GM23338 (cell line): ENCODE results near the gene TMIE. TPM values are rescaled to one million over a fixed set of nuclear protein-coding genes. Genes with fewer than 3 reads are reported as not detected.
A peak's percentile ranks its signal among the peaks of the same experiment; 100 is the strongest.

Source experiments
- ATAC-seq: fragments of 200-7000 bp; cut with Tn5 transposase; 3 replicates; pipeline ENCODE4 v1.9.1; 2020
- DNase-seq: peaks from one replicate; pipeline ENCODE4 v3.0.0-alpha.2; 2015; ENCODE audit warnings: low spot score
- H2AFZ ChIP-seq: fragments of 200-600 bp; sonication (generic); 2 replicates; pipeline ENCODE4 v1.8.0; 2016; ENCODE audit warnings: antibody characterized with exemption, mild to moderate bottlenecking, moderate library complexity
- H3F3A ChIP-seq: fragments of 200-600 bp; sonication (generic); replicated peaks from 2 replicates; pipeline ENCODE4 v1.8.0; 2017; ENCODE audit warnings: antibody characterized with exemption, mixed run types, low read depth
- H3K27ac ChIP-seq: fragments of 200-600 bp; sonication (generic); 2 replicates; pipeline ENCODE4 v1.6.1; 2016; ENCODE audit warnings: low read depth
- H3K27me3 ChIP-seq: fragments of 200-600 bp; sonication (generic); 2 replicates; pipeline ENCODE4 v1.8.0; 2016; ENCODE audit warnings: mild to moderate bottlenecking, mixed run types, moderate library complexity; ENCODE audit not compliant: insufficient read depth
- H3K36me3 ChIP-seq: fragments of 200-600 bp; sonication (generic); 2 replicates; pipeline ENCODE4 v1.8.0; 2016; ENCODE audit warnings: mild to moderate bottlenecking; ENCODE audit not compliant: insufficient read depth
- H3K4me1 ChIP-seq: fragments of 200-600 bp; sonication (generic); 2 replicates; pipeline ENCODE4 v1.8.0; 2016; ENCODE audit warnings: mild to moderate bottlenecking, moderate library complexity; ENCODE audit not compliant: insufficient read depth
- H3K4me2 ChIP-seq: fragments of 200-600 bp; sonication (generic); 2 replicates; pipeline ENCODE4 v1.7.1; 2017; ENCODE audit warnings: mixed run types
- H3K4me3 ChIP-seq: fragments of 200-600 bp; sonication (generic); 2 replicates; pipeline ENCODE4 v1.6.1; 2016; ENCODE audit warnings: mixed run types
- H3K79me2 ChIP-seq: fragments of 200-600 bp; sonication (generic); replicated peaks from 2 replicates; pipeline ENCODE4 v1.8.0; 2017; ENCODE audit warnings: mild to moderate bottlenecking; ENCODE audit not compliant: insufficient read depth
- H3K9me2 ChIP-seq: fragments of 200-600 bp; sonication (generic); 2 replicates; pipeline ENCODE4 v1.8.0; 2017; ENCODE audit not compliant: insufficient read depth
- H4K20me1 ChIP-seq: fragments of 200-600 bp; sonication (generic); replicated peaks from 2 replicates; pipeline ENCODE4 v1.8.0; 2017; ENCODE audit warnings: mild to moderate bottlenecking; ENCODE audit not compliant: insufficient read depth
- H3K27ac Mint-ChIP-seq: 2 replicates; pipeline ENCODE4 v1.8.0; 2020; ENCODE audit warnings: inconsistent platforms, mild to moderate bottlenecking, moderate library complexity, mixed read lengths
- H3K27me3 Mint-ChIP-seq: 3 replicates; pipeline ENCODE4 v1.8.0; 2022; ENCODE audit warnings: low read depth, mild to moderate bottlenecking, moderate library complexity, mixed read lengths, inconsistent platforms; ENCODE audit not compliant: insufficient read depth, poor library complexity
- H3K36me3 Mint-ChIP-seq: 3 replicates; pipeline ENCODE4 v1.8.0; 2021; ENCODE audit warnings: low read depth, mild to moderate bottlenecking, inconsistent platforms, moderate library complexity, mixed read lengths
- H3K4me1 Mint-ChIP-seq: 3 replicates; pipeline ENCODE4 v1.8.0; 2020; ENCODE audit warnings: mild to moderate bottlenecking, inconsistent platforms, mixed read lengths
- H3K4me3 Mint-ChIP-seq: 3 replicates; pipeline ENCODE4 v1.8.0; 2021; ENCODE audit warnings: moderate library complexity, mild to moderate bottlenecking, inconsistent platforms, mixed read lengths
- H3K9me3 Mint-ChIP-seq: 3 replicates; pipeline ENCODE4 v1.8.0; 2020; ENCODE audit warnings: moderate library complexity, mild to moderate bottlenecking, inconsistent platforms, mixed read lengths
- CTCF ChIP-seq, 2 experiments: fragments of 200-600 bp in 1 of 2; sonication (generic) in 1 of 2; conservative IDR thresholded peaks; 2 replicates each; pipeline versions ENCODE4 v1.5.1 to v1.6.1; 2016 to 2017; ENCODE audit warnings: antibody characterized with exemption in 2 of 2, low read depth in 2 of 2, mild to moderate bottlenecking in 2 of 2, moderate library complexity in 1 of 2
- EZH2 ChIP-seq: fragments of 200-600 bp; sonication (generic); IDR thresholded peaks from one replicate; pipeline ENCODE4 v1.8.0; 2017; ENCODE audit warnings: antibody characterized with exemption, mild to moderate bottlenecking, low read depth; ENCODE audit not compliant: unreplicated experiment
- REST ChIP-seq: IDR thresholded peaks from one replicate; pipeline ENCODE4 v1.6.1; 2018; ENCODE audit warnings: antibody characterized with exemption; ENCODE audit not compliant: unreplicated experiment
- STAT1 ChIP-seq: IDR thresholded peaks from one replicate; pipeline ENCODE4 v1.6.1; 2016; ENCODE audit warnings: antibody characterized with exemption; ENCODE audit not compliant: unreplicated experiment
- ZNF114 ChIP-seq: fragments of 250-450 bp; sonication (Bioruptor Pico); IDR thresholded peaks from 2 replicates; pipeline ENCODE4 v1.5.0; 2020; ENCODE audit warnings: mild to moderate bottlenecking, moderate library complexity
- ZNF462 ChIP-seq: fragments of 250-450 bp; sonication (Bioruptor Pico); IDR thresholded peaks from 2 replicates; pipeline ENCODE4 v1.5.0; 2020; ENCODE audit warnings: mild to moderate bottlenecking, moderate library complexity
- polyA plus RNA-seq: library from polyadenylated mRNA; unstranded; fragments of >200 nt; fragmentation: Nextera tagmentation; extraction: Ambion mirVana; gene quantifications from 2 replicates; pipeline ENCODE4 v1.2.1, GENCODE V29; 2016
- total RNA-seq: library from RNA; depleted of rRNA; stranded (reverse); fragments of >200 nt; shearing (Covaris generic); gene quantifications from 2 replicates; pipeline ENCODE4 v1.2.3, GENCODE V29; 2014

Gene TMIE
- total and polyA plus RNA-seq, 2 experiments from 2014 or later, result 0.84 to 1.2 TPM

- TF ChIP-seq ZNF462 (no peak), STAT1 (no peak), ZNF114 (no peak), EZH2 (no peak), CTCF (conservative IDR thresholded peaks at IDR 0.05; ENCODE audit: low read depth in 2 of 2) (no peak)
These were observed 54.5 kb downstream of the TMIE start (continued) for GRCh38 chr3:46755646-46756045.

GRCh38 chr3:46756642-46757041 lies 55.5 kb downstream of the TMIE start:
- H3K9me2 ChIP-seq, result no peaks in the 10 kb centered on the region
- no peaks in the 10 kb centered on the region for H3K36me3 ChIP-seq
- Mint-ChIP-seq H3K4me3 (no peak overlapping the region), H3K4me1 (peaks cover 12% of the 10 kb centered on the region; the same call in 2 of the 3 replicates), H3K27ac (no peak overlapping the region), H3K9me3 (no peaks in the 10 kb centered on the region), H3K36me3 (no peaks in the 10 kb centered on the region), H3K27me3 (peaks cover 2% of the 10 kb centered on the region)
- TF ChIP-seq CTCF (conservative IDR thresholded peaks at IDR 0.05; ENCODE audit: low read depth in 2 of 2), result peak in 1 of 2 experiments; percentile 26; a peak in 1 of 4 replicates
- TF ChIP-seq REST, result no peak
- no peak overlapping the region for H2AFZ ChIP-seq
- H3K79me2 ChIP-seq, result no peaks in the 10 kb centered on the region
- H3K27ac ChIP-seq, result no peak overlapping the region
- H3K4me1 ChIP-seq, result peaks cover 10% of the 10 kb centered on the region; the same call in 1 of the 2 replicates
- H3K4me3 ChIP-seq, result no peak overlapping the region
- no peaks in the 10 kb centered on the region for H3F3A ChIP-seq
- no peaks in the 10 kb centered on the region for H4K20me1 ChIP-seq
- peak; percentile 25; the same call in 1 of the 3 replicates for ATAC-seq
- H3K4me2 ChIP-seq, result no peak overlapping the region
- no peaks in the 10 kb centered on the region for H3K27me3 ChIP-seq
- DNase-seq, result no peak
